KMS-11 (cell line): ENCODE measurements around the gene RPS25.

Experiments used
- H2AFZ ChIP-seq: fragments of 200-600 bp; sonication (generic); 2 replicates; pipeline ENCODE4 v1.6.1; 2016; ENCODE audit warnings: antibody characterized with exemption, mixed run types, low read depth
- H3K27ac ChIP-seq: fragments of 200-600 bp; sonication (generic); 2 replicates; pipeline ENCODE4 v1.6.1; 2016; ENCODE audit warnings: mild to moderate bottlenecking, mixed run types
- H3K27me3 ChIP-seq: fragments of 200-600 bp; sonication (generic); 2 replicates; pipeline ENCODE4 v1.6.1; 2017; ENCODE audit warnings: mild to moderate bottlenecking, low read depth, mixed run types, moderate library complexity; ENCODE audit not compliant: insufficient read depth
- H3K36me3 ChIP-seq: fragments of 200-600 bp; sonication (generic); 2 replicates; pipeline ENCODE4 v1.6.1; 2017; ENCODE audit warnings: mild to moderate bottlenecking, mixed run types; ENCODE audit not compliant: insufficient read depth
- H3K4me1 ChIP-seq: fragments of 200-600 bp; sonication (generic); 2 replicates; pipeline ENCODE4 v1.6.1; 2016; ENCODE audit warnings: mild to moderate bottlenecking, low read depth, mixed run types; ENCODE audit not compliant: poor library complexity, severe bottlenecking
- H3K4me2 ChIP-seq: fragments of 200-600 bp; sonication (generic); 2 replicates; pipeline ENCODE4 v1.7.0; 2016; ENCODE audit warnings: mild to moderate bottlenecking, mixed run types
- H3K4me3 ChIP-seq: fragments of 200-600 bp; sonication (generic); IDR thresholded peaks from 2 replicates; pipeline ENCODE4 v1.6.1; 2017; ENCODE audit warnings: low read depth, low read length, mixed read lengths; ENCODE audit not compliant: insufficient read depth
- H3K79me2 ChIP-seq: fragments of 200-600 bp; sonication (generic); 2 replicates; pipeline ENCODE4 v1.6.1; 2016; ENCODE audit warnings: low read depth, mixed run types; ENCODE audit not compliant: insufficient read depth
- H3K9ac ChIP-seq: fragments of 200-600 bp; sonication (generic); 2 replicates; pipeline ENCODE4 v1.6.1; 2016; ENCODE audit warnings: mild to moderate bottlenecking, mixed run types
- H4K20me1 ChIP-seq: fragments of 200-600 bp; sonication (generic); 2 replicates; pipeline ENCODE4 v1.6.1; 2016; ENCODE audit warnings: mild to moderate bottlenecking, mixed run types; ENCODE audit not compliant: insufficient read depth
- CTCF ChIP-seq: fragments of 200-600 bp; sonication (generic); conservative IDR thresholded peaks from 2 replicates; pipeline ENCODE4 v1.6.1; 2017; ENCODE audit warnings: low read depth, mild to moderate bottlenecking, antibody characterized with exemption, low read length, moderate library complexity, mixed read lengths

The RPS25 gene

GRCh38 chr11:119018074-119018938, at the start of gene RPS25, which contains the start of gene TRAPPC4:
RPS25 (minus strand) TSS chr11:119018343; CDS start chr11:119018284, 59 bp downstream.
TRAPPC4 (plus strand) TSS chr11:119018766; CDS start chr11:119018796, 30 bp downstream.
- peak within 1 kb of the TSS; percentile 24 for H2AFZ ChIP-seq
- H3K27ac ChIP-seq = peak within 1 kb of the TSS; percentile 78
- H3K4me2 ChIP-seq = peak within 1 kb of the TSS; percentile 88
- peaks cover 41% of the 10 kb centered on the region for H3K4me1 ChIP-seq
- TF ChIP-seq CTCF = no peak
- H3K9ac ChIP-seq = peak within 1 kb of the TSS; percentile 89
- H3K36me3 ChIP-seq = no peaks in the 10 kb centered on the region; the same call in 1 of the 2 replicates
- H4K20me1 ChIP-seq = no peaks in the 10 kb centered on the region
- no peak within 1 kb of the TSS for H3K4me3 ChIP-seq
- H3K79me2 ChIP-seq = peaks cover 58% of the 10 kb centered on the region
- no peaks in the 10 kb centered on the region for H3K27me3 ChIP-seq

GRCh38 chr11:119067371-119068222, 49.5 kb upstream of the RPS25 start, which contains the start of gene VPS11:
VPS11 (plus strand) TSS chr11:119067818; CDS start chr11:119067824, 6 bp downstream.
- peak within 1 kb of the TSS; percentile 64; the same call in 1 of the 2 replicates for H3K9ac ChIP-seq
- no peaks in the 10 kb centered on the region for H4K20me1 ChIP-seq
- H2AFZ ChIP-seq = peak within 1 kb of the TSS; percentile 87
- H3K4me2 ChIP-seq = peak within 1 kb of the TSS; percentile 76
- peaks cover 2% of the 10 kb centered on the region for H3K4me1 ChIP-seq
- H3K27me3 ChIP-seq = no peaks in the 10 kb centered on the region
- H3K4me3 ChIP-seq = no peak within 1 kb of the TSS
- peaks cover 5% of the 10 kb centered on the region; the same call in 1 of the 2 replicates for H3K79me2 ChIP-seq
- no peak for TF ChIP-seq CTCF
- H3K36me3 ChIP-seq = no peaks in the 10 kb centered on the region
- peak within 1 kb of the TSS; percentile 37; the same call in 1 of the 2 replicates for H3K27ac ChIP-seq

- Histone ChIP-seq H3K27me3 (no peaks in the 10 kb centered on the region), H3K4me3 (no peak overlapping the region), H3K79me2 (peaks cover 5% of the 10 kb centered on the region; the same call in 1 of the 2 replicates), H3K27ac (no peak overlapping the region), H4K20me1 (no peaks in the 10 kb centered on the region), H3K4me1 (peaks cover 2% of the 10 kb centered on the region), H3K9ac (no peak overlapping the region), H3K36me3 (no peaks in the 10 kb centered on the region), H2AFZ (no peak overlapping the region), H3K4me2 (no peak overlapping the region)
- peak; percentile 42; the same call in 1 of the 2 replicates for TF ChIP-seq CTCF
Observed at GRCh38 chr11:119065369-119065768, 47.2 kb upstream of the RPS25 start.

- Histone ChIP-seq H3K27ac (no peak overlapping the region), H3K4me2 (no peak overlapping the region)
Observed at GRCh38 chr11:119062779-119063178, 44.6 kb upstream of the RPS25 start.

More at GRCh38 chr11:119062779-119063178, 44.6 kb upstream of the RPS25 start:
- Histone ChIP-seq H4K20me1 (no peaks in the 10 kb centered on the region), H2AFZ (no peak overlapping the region), H3K79me2 (peaks cover under 1% of the 10 kb centered on the region; the same call in 1 of the 2 replicates), H3K36me3 (no peaks in the 10 kb centered on the region), H3K4me1 (peaks cover 6% of the 10 kb centered on the region), H3K27me3 (no peaks in the 10 kb centered on the region), H3K9ac (no peak overlapping the region), H3K4me3 (no peak overlapping the region)
- no peak for TF ChIP-seq CTCF
